Muscle layer of duodenum (tissue), 2 donors: ENCODE data around the gene ADAMTS15.

Experiments
- H3K27ac ChIP-seq: one replicate; pipeline ENCODE4 v1.7.0; 2013; ENCODE audit warnings: mild to moderate bottlenecking, low read length
- H3K27me3 ChIP-seq: one replicate; pipeline ENCODE4 v1.7.0; 2013; ENCODE audit warnings: low read depth, mild to moderate bottlenecking, control low read depth, low read length
- H3K36me3 ChIP-seq, 2 donors: one replicate each; pipeline ENCODE4 v1.7.0; 2013; ENCODE audit warnings: low read length in 2 of 2, control low read depth in 1 of 2, mild to moderate bottlenecking in 1 of 2; ENCODE audit not compliant: insufficient read depth in 2 of 2, control insufficient read depth in 1 of 2
- H3K4me1 ChIP-seq, 2 donors: one replicate each; pipeline ENCODE4 v1.7.0; 2013; ENCODE audit warnings: low read length in 2 of 2, mild to moderate bottlenecking in 2 of 2, control low read depth in 1 of 2, moderate library complexity in 1 of 2; ENCODE audit not compliant: insufficient read depth in 2 of 2, control insufficient read depth in 1 of 2
- H3K4me3 ChIP-seq, 2 donors: one replicate each; pipeline ENCODE4 v1.7.0; 2013; ENCODE audit warnings: low read length in 2 of 2, low read depth in 1 of 2, mild to moderate bottlenecking in 1 of 2
- H3K9me3 ChIP-seq, 2 donors: one replicate each; pipeline ENCODE4 v1.7.0; 2013; ENCODE audit warnings: low read length in 2 of 2, control low read depth in 1 of 2, mild to moderate bottlenecking in 1 of 2; ENCODE audit not compliant: control insufficient read depth in 1 of 2
- donor health status: healthy.

The ADAMTS15 gene

DNA sequence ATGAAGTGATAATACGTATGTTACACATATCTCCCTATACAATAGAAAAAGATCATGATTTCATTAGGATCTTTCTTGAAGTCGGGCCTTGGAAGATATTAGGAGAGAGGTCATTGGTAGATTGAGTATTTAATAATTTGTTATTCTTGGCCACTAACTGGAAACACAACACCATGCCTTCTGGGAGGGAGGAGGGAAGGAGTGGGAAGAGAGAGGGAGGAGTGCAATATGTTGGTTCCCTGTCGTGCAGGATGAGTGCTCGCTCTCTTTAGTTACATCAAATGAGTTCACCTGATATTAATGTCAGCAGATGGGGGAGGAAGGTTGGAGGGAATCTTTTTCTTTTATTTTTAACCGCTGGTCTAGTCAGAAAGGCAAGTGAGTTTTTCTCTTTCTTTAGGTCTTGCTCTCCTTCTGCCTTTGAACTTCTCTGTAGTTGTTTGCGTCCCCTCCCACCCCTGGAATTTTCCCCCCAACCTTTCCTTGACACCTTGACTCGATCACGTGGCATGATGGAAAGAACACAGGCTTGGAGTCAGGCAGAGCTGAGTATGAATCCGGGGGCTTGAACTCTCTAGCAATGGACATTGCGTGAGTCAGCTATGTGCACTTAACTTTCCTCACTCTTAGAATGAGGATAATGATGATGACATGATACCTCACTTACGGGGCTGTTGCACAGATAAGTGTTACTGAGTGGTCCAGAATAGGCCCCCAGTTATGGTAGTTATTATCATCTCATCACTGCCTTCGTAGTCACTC is 6.2 kb downstream of the ADAMTS15 start:
- H3K9me3 ChIP-seq: no peaks in the 10 kb centered on the region
- H3K27me3 ChIP-seq: peaks cover 3% of the 10 kb centered on the region
- peaks cover 4 to 18% of the 10 kb centered on the region in 2 donors for H3K4me1 ChIP-seq
- no peak overlapping the region for H3K4me3 ChIP-seq
- no peak overlapping the region for H3K27ac ChIP-seq
- no peaks in the 10 kb centered on the region for H3K36me3 ChIP-seq

DNA sequence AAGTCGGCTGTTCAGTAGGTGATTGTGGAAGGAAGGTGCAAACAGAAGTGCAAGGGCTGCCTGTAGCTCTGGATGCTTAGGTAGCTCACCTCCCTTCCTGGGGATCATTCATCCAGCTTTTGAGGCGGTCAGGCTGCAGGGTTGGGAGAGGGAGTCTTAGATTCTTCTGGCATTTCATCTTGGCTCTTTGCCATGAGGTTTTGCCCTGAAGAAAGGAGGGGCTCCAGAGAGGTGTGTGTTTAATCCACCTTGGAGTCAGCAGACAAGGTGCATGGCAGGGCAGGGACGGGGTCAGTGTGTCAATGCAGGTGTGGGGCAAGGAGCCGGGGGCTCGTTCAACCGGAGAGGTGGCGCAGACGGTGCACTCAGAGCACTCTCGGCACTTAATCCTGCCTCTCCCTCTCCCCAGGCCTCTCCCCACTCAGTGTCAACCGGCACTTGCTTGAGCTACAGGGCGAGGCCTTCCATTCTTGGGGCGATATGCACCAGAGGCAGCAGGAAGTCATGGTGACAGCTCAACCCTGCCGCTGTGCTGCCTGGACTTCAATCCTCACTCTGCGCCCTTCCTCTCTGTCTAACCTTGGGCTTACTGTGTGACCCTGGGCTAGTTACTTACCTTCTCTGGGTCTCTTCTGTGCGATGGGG is 7.2 kb downstream of the ADAMTS15 start:
- no peak overlapping the region for H3K27ac ChIP-seq

DNA sequence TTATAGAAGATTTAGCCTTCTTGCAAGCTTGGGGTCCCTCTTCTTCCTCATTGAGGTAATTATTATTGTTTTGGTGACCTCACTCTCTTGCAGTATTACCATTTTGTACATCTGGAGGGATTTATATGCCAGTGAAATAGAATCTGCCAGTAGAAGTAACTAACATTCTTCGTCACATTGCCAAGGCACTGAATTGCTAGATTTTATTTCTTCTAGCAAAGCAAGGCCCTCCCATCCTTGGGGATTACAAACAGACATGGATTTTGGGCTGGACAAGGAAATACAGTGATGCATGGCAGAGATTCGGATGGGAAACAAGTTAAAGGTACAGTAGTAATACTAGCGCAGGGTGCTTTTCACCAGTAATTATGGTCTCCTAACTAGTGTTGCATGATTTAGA is 7.8 kb downstream of the ADAMTS15 start:
- Histone ChIP-seq H3K36me3 (no peaks in the 10 kb centered on the region), H3K4me3 (no peak overlapping the region), H3K9me3 (no peaks in the 10 kb centered on the region), H3K27me3 (no peaks in the 10 kb centered on the region), H3K27ac (no peak overlapping the region), H3K4me1 (peaks cover under 1 to 4% of the 10 kb centered on the region in 2 donors)

More for the DNA sequence above, 7.2 kb downstream of the ADAMTS15 start:
- H3K27me3 ChIP-seq: no peaks in the 10 kb centered on the region
- H3K9me3 ChIP-seq: no peaks in the 10 kb centered on the region
- H3K4me3 ChIP-seq: no peak overlapping the region
- peaks cover 4 to 9% of the 10 kb centered on the region in 2 donors for H3K4me1 ChIP-seq
- no peaks in the 10 kb centered on the region for H3K36me3 ChIP-seq

DNA sequence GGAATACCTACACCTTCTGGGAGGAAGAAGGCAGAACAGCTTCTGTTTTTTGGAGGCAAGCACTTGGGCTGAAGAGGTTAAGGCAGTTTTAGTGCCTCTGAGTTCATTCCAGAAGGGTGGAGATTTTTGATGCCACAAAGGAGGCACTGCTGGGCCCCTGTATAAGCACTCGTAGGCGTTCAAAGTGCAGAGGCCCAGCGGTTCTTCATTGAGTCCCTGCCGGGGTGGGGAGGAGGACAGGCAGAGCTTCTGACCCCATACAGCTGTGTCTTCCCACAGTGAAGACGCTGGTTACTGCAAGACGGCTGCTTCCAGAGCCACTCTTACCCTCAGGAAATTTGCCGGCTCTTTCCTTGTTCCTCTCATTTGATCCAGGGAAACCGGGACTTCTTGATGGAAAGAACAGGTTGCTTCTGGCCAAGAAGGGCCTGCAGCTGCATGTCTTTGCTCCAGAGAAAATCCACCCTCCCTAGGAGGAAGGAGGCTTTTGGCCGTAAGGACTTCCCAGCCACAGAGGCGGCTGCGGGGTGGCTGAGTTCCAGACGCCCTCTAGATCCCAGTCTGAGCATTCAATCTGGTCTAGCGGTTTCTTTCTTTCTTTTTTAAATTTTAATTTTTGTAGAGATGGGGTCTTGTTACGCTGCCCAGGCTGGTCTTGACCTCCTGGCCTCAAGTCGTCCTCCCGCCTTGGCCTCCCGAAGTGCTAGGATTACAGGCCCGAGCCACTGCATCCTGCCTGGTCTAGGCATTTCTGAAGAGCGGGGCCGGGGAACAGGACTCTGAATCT is 9.4 kb downstream of the ADAMTS15 start:
- H3K27ac ChIP-seq: no peak overlapping the region
- no peak overlapping the region for H3K4me3 ChIP-seq
- H3K4me1 ChIP-seq: no peaks in the 10 kb centered on the region

DNA sequence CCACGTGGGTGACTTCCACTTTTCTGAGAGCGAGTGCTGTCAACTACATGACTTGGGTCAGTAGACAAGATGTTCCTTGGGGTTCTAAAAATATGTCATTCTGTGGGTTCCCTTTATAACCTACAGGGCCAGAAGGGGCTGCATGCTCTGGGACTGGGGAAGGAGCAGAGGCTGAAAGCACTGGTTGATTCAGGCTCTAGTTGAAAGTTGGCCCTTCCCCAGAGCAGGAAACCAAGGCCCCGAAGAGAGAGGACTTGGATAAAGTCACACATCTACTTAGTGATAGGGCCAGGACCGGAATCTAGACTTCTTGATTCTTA is 9.9 kb downstream of the ADAMTS15 start:
- H3K27ac ChIP-seq: no peak overlapping the region
- no peaks in the 10 kb centered on the region for H3K27me3 ChIP-seq
- H3K4me3 ChIP-seq: no peak overlapping the region

More for the DNA sequence above, 9.4 kb downstream of the ADAMTS15 start:
- Histone ChIP-seq H3K36me3 (peaks cover 2 to 5% of the 10 kb centered on the region in 2 donors), H3K9me3 (no peaks in the 10 kb centered on the region), H3K27me3 (no peaks in the 10 kb centered on the region)

DNA sequence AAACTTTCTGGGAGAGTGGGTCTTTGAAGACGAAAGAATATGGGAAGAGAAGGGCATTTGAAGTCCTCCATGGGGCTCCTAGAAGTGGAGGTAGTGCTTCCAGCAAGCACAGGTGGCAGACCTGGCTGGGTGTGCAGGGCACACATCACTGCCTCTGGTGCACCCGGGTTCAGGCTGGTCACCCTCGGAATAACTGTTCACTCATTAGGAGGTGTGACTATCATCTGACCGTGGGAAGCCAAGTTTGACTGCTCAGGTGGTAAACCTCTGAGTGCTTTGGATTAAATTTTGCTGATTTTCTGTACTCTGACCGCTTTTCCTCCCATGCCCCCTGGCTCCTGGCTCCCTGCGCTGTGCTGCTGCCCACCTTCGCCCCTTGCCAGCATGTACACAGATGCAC is 11.1 kb downstream of the ADAMTS15 start:
- Histone ChIP-seq H3K9me3 (no peaks in the 10 kb centered on the region), H3K4me3 (no peak overlapping the region), H3K27ac (no peak overlapping the region), H3K36me3 (peaks cover 5 to 7% of the 10 kb centered on the region in 2 donors), H3K4me1 (no peaks in the 10 kb centered on the region), H3K27me3 (no peaks in the 10 kb centered on the region)

More for the DNA sequence above, 9.9 kb downstream of the ADAMTS15 start:
- no peaks in the 10 kb centered on the region for H3K4me1 ChIP-seq
- no peaks in the 10 kb centered on the region for H3K9me3 ChIP-seq
- peaks cover 5% of the 10 kb centered on the region in 2 donors for H3K36me3 ChIP-seq

DNA sequence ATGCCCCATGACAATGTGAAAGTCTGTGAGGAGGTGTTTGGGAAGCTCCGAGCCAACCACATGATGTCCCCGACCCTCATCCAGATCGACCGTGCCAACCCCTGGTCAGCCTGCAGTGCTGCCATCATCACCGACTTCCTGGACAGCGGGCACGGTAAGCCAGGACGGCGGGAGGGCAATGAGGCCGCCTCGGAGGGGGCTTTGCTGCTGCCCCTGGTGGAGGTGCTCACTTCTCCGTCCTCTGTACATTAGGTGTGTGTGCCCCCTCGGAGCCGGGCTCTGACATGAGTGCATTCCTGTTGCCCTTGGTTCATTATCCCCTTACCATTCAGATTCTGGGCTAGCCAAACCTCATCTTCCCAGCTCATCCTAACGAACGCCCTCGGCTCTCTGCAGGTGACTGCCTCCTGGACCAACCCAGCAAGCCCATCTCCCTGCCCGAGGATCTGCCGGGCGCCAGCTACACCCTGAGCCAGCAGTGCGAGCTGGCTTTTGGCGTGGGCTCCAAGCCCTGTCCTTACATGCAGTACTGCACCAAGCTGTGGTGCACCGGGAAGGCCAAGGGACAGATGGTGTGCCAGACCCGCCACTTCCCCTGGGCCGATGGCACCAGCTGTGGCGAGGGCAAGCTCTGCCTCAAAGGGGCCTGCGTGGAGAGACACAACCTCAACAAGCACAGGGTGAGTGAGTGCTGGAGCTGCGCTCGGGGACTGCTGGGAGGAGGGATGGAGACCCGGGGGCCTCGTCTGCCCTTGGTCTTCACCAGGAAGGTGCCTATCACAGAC is 13.8 kb downstream of the ADAMTS15 start:
- Histone ChIP-seq H3K4me1 (no peaks in the 10 kb centered on the region), H3K9me3 (no peaks in the 10 kb centered on the region), H3K4me3 (no peak overlapping the region), H3K27me3 (no peaks in the 10 kb centered on the region), H3K27ac (no peak overlapping the region), H3K36me3 (peaks cover 11 to 17% of the 10 kb centered on the region in 2 donors)

DNA sequence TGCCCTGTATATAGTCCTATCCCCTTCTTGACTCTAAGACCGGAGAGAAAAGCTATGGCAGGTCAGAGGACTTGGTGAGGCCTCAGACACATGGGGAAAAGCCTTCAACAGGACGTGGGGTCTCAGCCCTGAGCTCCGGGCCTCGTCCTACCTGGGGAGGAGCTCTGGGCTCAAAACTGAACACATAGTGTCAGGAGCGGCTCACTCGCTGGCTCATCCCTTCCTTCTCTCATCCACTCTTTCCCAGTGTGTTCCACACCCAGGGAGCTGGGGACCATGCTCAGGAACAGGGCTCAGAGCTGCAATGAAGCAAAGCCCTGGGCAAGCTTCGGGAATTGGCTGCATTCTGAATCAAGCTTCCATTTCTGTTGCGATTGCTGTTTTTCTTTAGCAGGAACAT is 14.5 kb downstream of the ADAMTS15 start:
- no peaks in the 10 kb centered on the region for H3K4me1 ChIP-seq
- no peak overlapping the region for H3K4me3 ChIP-seq
- peaks cover 11 to 17% of the 10 kb centered on the region in 2 donors for H3K36me3 ChIP-seq
- no peaks in the 10 kb centered on the region for H3K9me3 ChIP-seq
- no peak overlapping the region for H3K27ac ChIP-seq
- no peaks in the 10 kb centered on the region for H3K27me3 ChIP-seq

DNA sequence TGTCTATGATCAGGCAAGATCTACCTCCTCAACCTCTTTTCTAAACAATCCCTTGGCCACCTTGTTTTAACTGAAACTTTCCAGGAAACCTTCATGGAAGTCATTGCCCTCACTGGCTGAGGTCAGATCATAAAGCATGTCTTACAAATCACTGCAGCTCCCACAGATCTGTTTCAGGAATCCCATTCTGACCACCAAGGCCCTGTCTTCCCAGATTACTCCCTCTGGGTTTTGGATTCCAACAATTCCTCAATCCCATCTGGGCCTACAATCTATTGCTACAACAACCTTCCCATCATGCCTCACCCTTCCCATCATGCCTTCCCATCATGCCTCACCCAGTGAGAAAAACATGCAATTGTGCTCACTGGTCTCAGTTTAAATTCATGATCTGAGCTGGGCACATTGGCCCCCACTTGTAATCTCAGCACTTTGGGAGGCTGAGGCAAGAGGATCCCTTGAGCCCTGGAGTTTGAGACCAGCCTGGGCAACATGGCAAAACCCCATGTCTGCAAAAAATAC is 15.9 kb downstream of the ADAMTS15 start:
- no peaks in the 10 kb centered on the region for H3K27me3 ChIP-seq
- no peaks in the 10 kb centered on the region for H3K9me3 ChIP-seq
- H3K36me3 ChIP-seq: peaks cover 11 to 17% of the 10 kb centered on the region in 2 donors
- H3K4me3 ChIP-seq: no peak overlapping the region
- H3K27ac ChIP-seq: no peak overlapping the region
- H3K4me1 ChIP-seq: no peaks in the 10 kb centered on the region

DNA sequence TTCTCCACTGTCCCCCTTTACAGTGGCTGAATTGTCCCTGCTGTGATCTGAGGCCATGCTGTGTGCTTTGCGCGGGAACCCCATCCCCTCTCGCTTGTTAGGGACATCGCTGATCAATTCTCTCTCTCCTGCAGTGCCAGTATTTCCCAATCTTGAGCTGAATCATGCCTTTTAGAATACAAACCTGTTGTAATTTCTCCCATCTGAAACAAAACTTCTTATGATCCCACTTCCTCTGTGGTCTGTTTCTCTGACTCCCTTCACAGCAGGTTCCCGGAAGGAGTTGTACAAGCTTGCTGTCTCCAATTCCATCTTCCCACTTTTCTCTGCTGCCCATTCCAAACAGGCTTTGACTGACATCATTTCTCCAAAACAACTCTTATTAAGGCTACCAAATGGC is 16.8 kb downstream of the ADAMTS15 start:
- H3K27me3 ChIP-seq: no peaks in the 10 kb centered on the region
- H3K36me3 ChIP-seq: peaks cover 12 to 17% of the 10 kb centered on the region in 2 donors
- no peak overlapping the region for H3K4me3 ChIP-seq
- no peaks in the 10 kb centered on the region for H3K4me1 ChIP-seq
- no peak overlapping the region for H3K27ac ChIP-seq
- H3K9me3 ChIP-seq: no peaks in the 10 kb centered on the region
